ENCODE measurements around the gene CROCC.

- TF ChIP-seq, protein P1, sequence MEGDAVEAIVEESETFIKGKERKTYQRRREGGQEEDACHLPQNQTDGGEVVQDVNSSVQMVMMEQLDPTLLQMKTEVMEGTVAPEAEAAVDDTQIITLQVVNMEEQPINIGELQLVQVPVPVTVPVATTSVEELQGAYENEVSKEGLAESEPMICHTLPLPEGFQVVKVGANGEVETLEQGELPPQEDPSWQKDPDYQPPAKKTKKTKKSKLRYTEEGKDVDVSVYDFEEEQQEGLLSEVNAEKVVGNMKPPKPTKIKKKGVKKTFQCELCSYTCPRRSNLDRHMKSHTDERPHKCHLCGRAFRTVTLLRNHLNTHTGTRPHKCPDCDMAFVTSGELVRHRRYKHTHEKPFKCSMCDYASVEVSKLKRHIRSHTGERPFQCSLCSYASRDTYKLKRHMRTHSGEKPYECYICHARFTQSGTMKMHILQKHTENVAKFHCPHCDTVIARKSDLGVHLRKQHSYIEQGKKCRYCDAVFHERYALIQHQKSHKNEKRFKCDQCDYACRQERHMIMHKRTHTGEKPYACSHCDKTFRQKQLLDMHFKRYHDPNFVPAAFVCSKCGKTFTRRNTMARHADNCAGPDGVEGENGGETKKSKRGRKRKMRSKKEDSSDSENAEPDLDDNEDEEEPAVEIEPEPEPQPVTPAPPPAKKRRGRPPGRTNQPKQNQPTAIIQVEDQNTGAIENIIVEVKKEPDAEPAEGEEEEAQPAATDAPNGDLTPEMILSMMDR (IDR thresholded peaks at IDR 0.05), result no peak
- TF ChIP-seq POLR2A (IDR thresholded peaks at IDR 0.05), result no peak
Measured at GRCh38 chr1:16992675-16993074, 70.9 kb downstream of the CROCC start.

All from thyroid gland (tissue), 4 donors.